ENCODE measurements around the gene ZNF521.

ZNF521 gene

DNA sequence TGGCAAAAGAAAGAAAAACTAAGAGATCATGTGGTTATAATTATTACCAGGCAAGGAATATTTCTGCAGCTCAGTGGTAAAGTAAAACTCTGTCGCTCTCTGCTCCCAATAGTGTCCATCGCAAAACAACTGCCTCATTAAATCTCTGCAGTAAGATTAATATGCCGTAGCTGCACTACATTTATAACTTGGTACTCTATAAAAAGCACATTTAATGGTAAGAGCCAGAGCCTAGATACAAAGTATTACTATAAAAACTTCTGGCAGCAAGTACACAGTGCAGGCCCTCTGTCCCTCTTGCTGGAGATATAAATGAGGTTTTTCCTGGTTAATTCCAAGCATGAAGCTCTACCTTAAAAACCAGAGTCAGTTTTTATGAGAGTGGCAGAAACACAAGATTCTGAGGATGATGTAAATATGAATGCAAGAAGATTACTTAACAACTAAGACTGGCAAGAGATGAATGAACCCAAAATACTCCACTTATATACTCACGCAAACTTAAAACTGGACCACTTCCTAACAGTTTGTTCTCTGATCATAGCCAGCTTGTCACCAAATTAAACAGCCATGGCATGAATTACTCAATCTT lies 25.5 kb downstream of the ZNF521 start:
- peak; percentile 47 for DNase-seq (ENCODE audit: low read depth)
- TF ChIP-seq, protein P1, sequence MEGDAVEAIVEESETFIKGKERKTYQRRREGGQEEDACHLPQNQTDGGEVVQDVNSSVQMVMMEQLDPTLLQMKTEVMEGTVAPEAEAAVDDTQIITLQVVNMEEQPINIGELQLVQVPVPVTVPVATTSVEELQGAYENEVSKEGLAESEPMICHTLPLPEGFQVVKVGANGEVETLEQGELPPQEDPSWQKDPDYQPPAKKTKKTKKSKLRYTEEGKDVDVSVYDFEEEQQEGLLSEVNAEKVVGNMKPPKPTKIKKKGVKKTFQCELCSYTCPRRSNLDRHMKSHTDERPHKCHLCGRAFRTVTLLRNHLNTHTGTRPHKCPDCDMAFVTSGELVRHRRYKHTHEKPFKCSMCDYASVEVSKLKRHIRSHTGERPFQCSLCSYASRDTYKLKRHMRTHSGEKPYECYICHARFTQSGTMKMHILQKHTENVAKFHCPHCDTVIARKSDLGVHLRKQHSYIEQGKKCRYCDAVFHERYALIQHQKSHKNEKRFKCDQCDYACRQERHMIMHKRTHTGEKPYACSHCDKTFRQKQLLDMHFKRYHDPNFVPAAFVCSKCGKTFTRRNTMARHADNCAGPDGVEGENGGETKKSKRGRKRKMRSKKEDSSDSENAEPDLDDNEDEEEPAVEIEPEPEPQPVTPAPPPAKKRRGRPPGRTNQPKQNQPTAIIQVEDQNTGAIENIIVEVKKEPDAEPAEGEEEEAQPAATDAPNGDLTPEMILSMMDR (conservative IDR thresholded peaks at IDR 0.05; ENCODE audit: control insufficient read depth, insufficient read depth, low read depth, low read length) = no peak
- H3K4me3 ChIP-seq (ENCODE audit: control insufficient read depth, low read depth, low read length) = no peak overlapping the region

DNA sequence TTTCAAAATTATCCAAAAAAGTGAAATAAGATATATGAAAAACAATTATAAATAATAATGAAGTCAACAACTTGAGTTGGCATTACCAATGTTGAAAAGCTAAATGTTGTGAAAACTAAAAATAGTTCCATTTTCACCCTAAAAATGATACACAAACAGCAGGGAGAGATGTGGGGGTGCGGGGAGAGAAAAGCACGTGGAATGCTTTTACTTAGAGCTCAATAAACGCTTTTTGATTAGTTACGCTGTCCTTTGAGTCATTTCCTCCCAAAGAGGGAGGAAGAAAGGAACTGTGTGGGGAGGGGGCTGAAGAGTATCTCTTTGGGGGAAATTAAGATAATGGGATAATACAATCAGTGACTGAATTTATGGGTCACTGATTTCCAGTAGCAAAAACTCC lies 29.2 kb downstream of the ZNF521 start:
- TF ChIP-seq, protein P1 (conservative IDR thresholded peaks at IDR 0.05; ENCODE audit: control insufficient read depth, insufficient read depth, low read depth, low read length) = no peak
- DNase-seq (ENCODE audit: low read depth) = no peak
- H3K4me3 ChIP-seq (ENCODE audit: control insufficient read depth, low read depth, low read length) = no peak overlapping the region

DNA sequence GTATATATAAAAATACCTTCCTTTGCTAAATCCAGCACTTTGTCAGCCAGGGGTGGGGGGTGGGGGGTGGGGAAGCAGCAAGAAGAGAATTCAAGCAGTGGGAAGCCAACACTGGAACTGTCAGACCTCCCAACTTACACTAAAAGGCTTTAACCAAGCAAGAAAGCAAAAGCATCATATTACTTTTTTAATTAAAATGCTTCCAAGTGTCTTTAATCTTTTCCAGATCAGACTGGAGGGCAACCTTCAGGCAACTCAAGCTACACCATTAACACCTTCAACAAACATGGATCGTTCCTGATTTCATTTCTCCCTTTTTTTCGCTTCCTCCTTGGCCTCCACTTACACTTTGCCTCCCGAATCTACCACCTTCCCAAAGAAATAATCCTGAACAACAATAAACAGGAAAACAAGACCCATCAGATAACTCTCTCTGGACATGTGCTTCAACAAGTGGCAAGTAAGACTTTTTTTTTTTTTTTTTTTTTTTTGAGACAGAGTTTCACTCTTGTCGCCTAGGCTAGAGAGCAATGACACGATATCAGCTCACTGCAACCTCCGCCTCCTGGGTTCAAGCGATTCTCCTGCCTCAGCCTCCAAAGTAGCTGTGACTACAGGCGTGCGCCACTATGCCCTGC lies 35.5 kb downstream of the ZNF521 start:
- no peak for DNase-seq (ENCODE audit: low read depth)
- no peak overlapping the region for H3K4me3 ChIP-seq (ENCODE audit: control insufficient read depth, low read depth, low read length)
- TF ChIP-seq, protein P1 (conservative IDR thresholded peaks at IDR 0.05; ENCODE audit: control insufficient read depth, insufficient read depth, low read depth, low read length) = no peak

DNA sequence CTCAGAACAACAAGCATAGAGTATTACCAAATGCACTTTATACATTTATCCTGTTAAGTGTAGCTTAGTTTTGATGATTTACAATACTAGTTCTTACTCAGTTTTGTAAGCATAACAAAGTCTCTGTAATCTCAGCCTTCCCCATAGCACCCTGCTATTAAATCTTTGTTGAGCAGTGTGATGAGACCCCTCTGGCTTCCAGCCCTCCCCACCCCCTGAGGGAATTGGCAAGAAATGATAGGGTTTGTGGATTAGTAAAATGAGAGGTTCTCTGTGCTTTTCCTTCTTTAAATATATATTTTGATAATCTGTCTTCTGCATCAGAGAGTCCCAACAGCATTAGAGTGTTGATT lies 37.2 kb downstream of the ZNF521 start:
- TF ChIP-seq, protein P1 (conservative IDR thresholded peaks at IDR 0.05; ENCODE audit: control insufficient read depth, insufficient read depth, low read depth, low read length) = no peak
- DNase-seq (ENCODE audit: low read depth) = no peak
- H3K4me3 ChIP-seq (ENCODE audit: control insufficient read depth, low read depth, low read length) = no peak overlapping the region

DNA sequence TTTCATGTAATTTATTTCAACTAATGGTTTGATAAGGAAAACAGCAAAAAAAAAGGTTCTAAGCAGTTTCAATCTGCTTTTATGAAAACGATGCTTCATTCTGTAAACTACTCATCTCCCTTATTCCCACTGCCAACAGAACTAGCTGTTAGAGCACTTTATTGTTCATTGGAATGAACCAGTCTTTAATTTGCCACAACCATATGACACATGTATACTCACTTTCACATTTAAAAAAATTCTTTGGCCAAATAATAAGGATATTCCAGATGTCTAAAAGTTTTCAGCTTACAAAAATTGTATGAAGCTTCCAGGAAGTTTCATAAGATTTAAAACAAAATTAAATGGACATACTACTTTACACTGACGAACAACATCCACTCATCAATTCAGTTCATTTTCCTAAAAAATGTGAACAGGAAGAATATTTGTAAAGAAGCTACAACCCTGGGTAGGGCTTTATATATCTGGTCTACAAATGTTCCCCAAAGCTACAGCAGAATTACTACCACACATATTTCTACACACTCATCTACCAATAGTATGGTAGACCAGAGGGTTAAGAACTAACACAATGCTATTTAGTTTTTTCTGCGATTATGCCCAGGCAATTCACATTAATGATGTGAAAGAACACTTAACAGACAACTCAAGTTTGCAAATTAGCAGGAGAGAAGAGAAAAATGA lies 37.7 kb downstream of the ZNF521 start:
- no peak for DNase-seq (ENCODE audit: low read depth)
- no peak overlapping the region for H3K4me3 ChIP-seq (ENCODE audit: control insufficient read depth, low read depth, low read length)
- TF ChIP-seq, protein P1 (conservative IDR thresholded peaks at IDR 0.05; ENCODE audit: control insufficient read depth, insufficient read depth, low read depth, low read length) = no peak

DNA sequence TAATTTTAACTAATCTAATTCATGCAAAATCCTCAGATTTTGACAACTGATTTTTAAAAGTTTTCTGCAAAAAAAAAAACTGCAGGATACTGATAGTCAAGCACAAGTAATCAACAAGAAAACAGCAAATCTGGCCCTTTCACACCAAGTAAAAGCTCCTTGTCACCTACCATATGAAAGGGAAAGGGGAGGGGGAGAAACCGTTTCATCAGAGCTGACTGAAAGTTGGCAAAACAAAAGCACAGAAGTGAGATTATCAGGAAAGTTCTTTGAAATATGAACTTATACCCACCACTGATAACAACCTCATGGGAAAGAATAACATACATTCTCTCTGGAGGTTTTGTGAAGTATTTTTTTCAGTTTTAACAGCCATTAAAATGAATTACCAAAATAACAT lies 38.7 kb downstream of the ZNF521 start:
- DNase-seq (ENCODE audit: low read depth) = no peak
- TF ChIP-seq, protein P1 (conservative IDR thresholded peaks at IDR 0.05; ENCODE audit: control insufficient read depth, insufficient read depth, low read depth, low read length) = no peak

More for the DNA sequence above, 38.7 kb downstream of the ZNF521 start:
- no peak overlapping the region for H3K4me3 ChIP-seq (ENCODE audit: control insufficient read depth, low read depth, low read length)

All from fibroblast of mammary gland (primary cell).